Measurements from ENCODE around the gene CCDC127.

CCDC127 gene

DNA sequence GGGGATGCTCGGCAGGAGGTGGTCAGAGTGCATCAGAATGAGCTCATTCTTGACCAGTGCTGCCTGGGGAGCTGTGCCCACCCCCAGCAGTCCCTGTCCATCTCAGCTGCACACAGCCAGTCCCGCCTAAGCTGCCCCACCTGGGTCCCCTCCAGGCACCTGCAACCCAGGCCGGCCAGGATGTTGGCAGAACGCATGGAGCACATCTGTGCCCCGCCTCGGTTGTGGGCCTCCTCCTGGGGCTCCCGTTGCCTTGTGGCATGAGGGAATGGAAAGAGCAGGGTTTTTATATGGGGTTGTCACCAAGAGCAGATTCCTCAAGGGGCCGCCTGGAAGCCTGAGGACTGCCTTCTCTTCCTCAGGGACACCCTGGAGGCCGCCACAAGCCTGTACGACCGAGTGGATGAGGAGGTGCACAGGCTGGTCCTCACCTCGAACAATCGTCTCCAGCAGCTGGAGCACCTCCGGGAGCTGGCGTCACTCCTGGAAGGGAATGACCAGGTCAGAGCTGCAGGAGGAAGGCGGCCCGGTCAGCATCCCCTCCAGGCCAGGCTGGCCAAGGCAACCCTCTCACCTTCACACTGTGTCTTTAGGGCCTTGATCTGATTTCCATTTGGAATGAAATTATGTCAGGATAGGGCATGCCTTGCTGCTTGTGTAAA is 61.4 kb downstream of the CCDC127 start:
- no peak for DNase-seq

DNA sequence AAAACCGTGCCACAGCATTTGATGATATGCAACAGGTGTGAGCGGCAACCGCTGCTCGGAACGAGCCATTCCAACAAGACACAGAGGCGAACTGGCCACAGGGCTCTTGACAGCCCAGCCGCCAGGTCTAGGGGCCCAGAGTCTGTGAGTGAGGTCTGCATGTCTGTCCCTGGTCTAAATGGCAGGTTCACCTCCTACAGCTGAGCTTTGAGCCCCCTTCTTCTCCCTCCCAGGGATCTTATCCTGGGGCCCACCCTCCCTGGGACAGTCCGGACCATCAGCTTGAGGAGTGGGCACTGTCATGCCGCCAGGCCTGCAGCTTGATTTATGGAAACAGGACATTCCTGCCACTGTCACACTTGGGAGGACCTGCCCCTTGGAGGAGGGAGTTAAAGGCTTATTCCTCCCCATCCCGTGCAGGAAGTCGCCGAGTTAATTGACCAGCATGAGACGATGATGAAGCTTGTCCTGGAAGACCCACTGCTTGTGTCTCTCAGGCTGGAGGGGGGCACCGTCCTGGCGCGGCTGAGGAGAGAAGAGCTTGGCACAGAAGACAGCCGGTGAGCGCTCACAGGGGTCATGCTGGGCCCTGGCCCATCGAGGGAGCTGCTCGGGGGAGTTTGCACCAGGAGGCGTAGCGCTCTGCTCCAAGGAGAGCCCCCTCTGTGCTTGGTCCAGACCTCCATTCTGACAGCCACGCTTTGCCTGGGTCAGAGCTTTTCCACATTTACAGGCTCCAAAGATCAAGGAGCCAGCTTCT is 62.1 kb downstream of the CCDC127 start:
- DNase-seq, result no peak

DNA sequence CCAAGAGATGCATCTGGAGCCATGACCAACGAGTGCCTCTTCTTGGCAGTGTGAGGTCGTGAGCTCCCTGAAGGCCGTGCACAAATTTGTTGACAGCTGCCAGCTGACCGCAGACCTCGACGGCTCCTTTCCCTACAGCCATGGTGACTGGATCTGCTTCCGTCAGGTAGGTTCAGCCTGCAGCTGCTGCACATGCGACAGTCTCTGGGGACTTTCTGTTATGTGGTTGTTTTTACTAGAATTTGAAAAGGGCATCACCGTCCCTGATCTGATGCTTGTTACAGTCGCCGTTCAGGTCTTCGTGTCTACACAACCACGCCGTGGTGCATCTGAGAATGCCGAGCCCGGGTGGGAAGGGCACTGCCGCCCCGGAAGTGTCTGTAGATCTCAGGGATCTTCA is 63.1 kb downstream of the CCDC127 start:
- DNase-seq, result no peak

DNA sequence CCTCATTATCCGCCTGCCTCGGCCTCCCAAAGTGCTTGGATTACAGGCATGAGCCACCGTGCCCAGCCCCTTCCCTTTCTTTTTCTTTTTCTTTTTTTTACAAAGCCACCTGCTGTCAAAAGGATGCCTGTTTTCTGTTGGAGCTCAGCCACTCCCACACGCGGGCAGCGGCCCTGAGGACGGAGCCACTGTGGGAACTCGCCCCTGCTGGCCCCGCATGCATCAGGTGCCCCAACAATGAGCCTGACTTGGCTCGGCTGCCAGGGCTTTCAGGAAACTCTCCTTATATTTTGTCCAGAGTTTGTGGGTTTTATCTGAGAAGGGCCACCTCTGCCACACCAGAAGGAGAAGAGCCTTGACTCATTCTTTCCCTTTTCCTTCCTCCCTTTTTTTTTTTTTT is 63.7 kb downstream of the CCDC127 start:
- DNase-seq, result no peak

DNA sequence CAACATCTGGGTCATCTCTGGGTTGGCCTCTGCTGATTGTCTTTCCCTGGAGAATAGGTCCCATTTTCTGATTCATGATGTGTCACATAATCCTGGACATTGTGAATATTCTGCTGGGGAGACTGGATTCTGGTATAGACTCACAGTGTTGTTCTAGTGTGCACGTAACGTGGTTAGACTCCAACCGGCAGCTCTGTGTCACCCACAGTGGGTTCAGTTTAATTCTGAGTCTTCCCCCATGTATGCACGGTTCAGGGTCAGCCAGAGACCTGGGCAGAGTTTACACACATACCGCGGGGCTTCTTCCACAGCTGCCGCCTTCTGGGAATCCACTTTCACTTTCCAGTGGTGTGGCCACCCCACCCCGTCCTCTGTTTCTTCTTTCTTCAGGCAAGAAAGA is 64.7 kb downstream of the CCDC127 start:
- no peak for DNase-seq

DNA sequence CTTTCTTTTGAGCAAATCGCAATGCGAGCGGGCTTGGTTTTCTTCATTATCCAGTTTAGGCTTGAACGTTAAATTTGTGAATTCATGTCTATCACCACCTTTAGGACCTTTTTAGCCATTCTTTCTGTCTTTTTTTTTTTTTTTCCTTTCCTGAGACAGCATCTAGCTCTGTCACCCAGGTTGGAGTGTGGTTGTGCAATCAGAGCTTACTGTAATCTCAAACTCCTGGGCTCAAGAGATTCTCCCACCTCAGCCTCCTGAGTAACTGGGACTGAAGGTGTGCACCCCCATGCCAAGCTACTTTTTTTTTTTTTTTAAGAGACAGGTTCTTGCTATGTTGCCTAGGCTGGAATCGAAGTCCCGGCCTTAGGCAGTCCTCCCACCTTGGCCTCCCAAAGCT is 65.9 kb downstream of the CCDC127 start:
- DNase-seq, result no peak

DNA sequence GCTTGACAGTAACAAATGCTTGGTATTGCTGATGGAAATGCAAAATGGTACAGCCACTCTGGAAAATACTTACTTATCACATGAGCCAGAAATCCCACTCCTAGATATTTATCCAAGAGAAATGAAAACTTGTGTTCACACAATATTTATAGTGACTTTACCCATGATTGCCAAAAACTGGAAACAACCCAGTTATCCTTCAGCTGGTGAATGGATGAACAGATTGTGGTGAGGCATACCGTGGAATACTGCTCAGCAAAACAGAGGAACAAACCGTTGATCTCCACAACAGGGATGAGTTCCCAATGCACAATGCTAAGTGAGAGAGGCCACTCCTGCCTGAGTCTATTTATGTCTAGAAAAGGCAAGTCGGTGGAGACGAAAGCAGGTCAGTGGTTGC is 67.2 kb downstream of the CCDC127 start:
- no peak for DNase-seq

DNA sequence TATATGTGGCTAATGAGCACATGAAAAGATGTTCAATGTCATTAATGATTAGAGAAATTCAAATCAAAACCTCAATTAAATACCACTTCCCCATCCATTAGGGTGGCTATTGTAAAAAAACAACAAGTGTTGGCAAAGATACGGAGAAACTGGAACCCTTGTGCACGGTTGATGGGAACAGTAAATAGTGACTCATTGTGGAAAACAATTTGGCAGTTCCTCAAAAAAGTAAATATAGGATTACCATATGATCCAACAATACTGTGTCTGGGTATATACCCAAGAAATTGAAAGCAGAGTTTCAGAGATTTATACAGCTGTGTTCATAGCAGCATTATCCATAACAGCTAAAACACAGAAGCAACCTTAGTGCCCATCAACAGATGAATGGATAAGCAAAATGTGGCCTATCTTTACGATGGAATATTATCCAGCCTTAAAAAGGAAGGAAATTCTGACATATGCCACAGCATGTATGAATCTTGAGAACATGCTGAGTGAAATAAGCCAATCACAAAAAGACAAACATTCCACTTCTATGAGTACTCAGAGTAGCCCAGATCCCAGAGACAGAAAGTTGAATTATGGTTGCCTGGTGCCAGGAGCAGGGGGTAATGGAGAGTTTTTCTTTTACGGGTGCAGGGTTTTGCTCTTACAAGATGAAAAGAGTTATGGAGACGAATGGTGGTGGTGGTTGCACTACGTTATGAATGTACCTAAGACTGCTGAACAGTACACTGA is 68.0 kb downstream of the CCDC127 start:
- DNase-seq, result no peak

DNA sequence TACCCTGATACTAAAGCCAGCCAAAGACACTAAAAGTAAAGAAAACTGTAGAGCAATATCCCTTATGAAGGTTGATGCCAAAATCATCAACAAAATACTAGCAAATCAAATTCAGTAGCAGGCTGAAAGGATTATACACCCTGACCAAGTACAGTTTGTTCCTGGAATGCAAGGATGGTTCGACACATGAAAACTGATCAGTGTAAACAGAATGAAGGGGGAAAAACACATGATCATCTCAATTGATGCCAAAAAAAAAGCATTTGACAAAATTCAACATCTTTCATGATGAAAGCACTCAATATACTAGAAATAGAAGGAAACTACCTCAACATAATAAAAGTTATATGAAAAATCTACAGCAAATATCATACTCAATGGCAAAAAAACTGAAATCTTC is 70.2 kb downstream of the CCDC127 start:
- DNase-seq, result no peak
